Activated B cell treated with CpG ODN at 0.5 μM for 24 hours (primary cell): ENCODE data around the gene TRAF4. TPM values are rescaled to one million over a fixed set of nuclear protein-coding genes. Genes with fewer than 3 reads are reported as not detected.

Experiments
- ATAC-seq: fragments of 200-7000 bp; cut with Tn5 transposase; one replicate; pipeline ENCODE4 v1.10.0; 2021; ENCODE audit warnings: low read depth, mild to moderate bottlenecking, moderate library complexity
- CTCF ChIA-PET: fragments of 350-600 bp; sonication (Branson Sonifier 250); formaldehyde crosslinking; loops from one replicate; lab custom pipeline; 2021; ENCODE audit warnings: antibody characterized with exemption; lab: Charles Lee
- POLR2A ChIA-PET: fragments of 350-600 bp; sonication (Branson Sonifier 250); formaldehyde crosslinking; loops from one replicate; lab custom pipeline; 2021; ENCODE audit warnings: antibody characterized with exemption; lab: Charles Lee
- DNase-seq: peaks from one replicate; pipeline ENCODE4 v3.0.0; 2022
- H3K27ac Mint-ChIP-seq: one replicate; pipeline ENCODE4 v1.8.0; 2020; ENCODE audit warnings: mixed read lengths
- H3K27me3 Mint-ChIP-seq: one replicate; pipeline ENCODE4 v1.8.0; 2021; ENCODE audit warnings: mixed read lengths
- H3K36me3 Mint-ChIP-seq: one replicate; pipeline ENCODE4 v1.8.0; 2021; ENCODE audit warnings: low read depth, mixed read lengths
- H3K4me1 Mint-ChIP-seq: one replicate; pipeline ENCODE4 v1.8.0; 2021; ENCODE audit warnings: mixed read lengths
- H3K4me3 Mint-ChIP-seq: one replicate; pipeline ENCODE4 v1.8.0; 2020; ENCODE audit warnings: mild to moderate bottlenecking, mixed read lengths
- H3K9me3 Mint-ChIP-seq: one replicate; pipeline ENCODE4 v1.8.0; 2020; ENCODE audit warnings: mixed read lengths
- CTCF ChIP-seq: fragments of 200-600 bp; IDR thresholded peaks from one replicate; pipeline ENCODE4 v1.8.0; 2022; ENCODE audit warnings: antibody characterized with exemption, mild to moderate bottlenecking
- intact Hi-C: fragments of 100-400 bp; cut with micrococcal nuclease; formaldehyde crosslinking; loops from one replicate; pipeline ENCODE4 v1.15.1; 2024
- total RNA-seq: library from RNA; stranded (reverse); gene quantifications from 2 replicates; pipeline ENCODE4 v1.2.3, GENCODE V29; 2022

The TRAF4 gene
- total RNA-seq, 1 donor from 2014 or later = 903 TPM

- POLR2A ChIA-PET = interaction anchor here (0.6 to 23.0 kb wide), 10 partner anchors 10 to 213 kb away, joined by 3 to 2384 read pairs (median 4); partner anchors contain the start of genes FLOT2, NEK8, PHF12 and PIGS
- Mint-ChIP-seq H3K27me3 (no peaks in the 10 kb centered on the region), H3K9me3 (no peaks in the 10 kb centered on the region), H3K4me1 (peaks cover 91% of the 10 kb centered on the region), H3K4me3 (peak overlapping the region; percentile 80), H3K27ac (peak overlapping the region; percentile 99), H3K36me3 (peaks cover 34% of the 10 kb centered on the region)
- CTCF ChIA-PET = interaction anchor here (0.6 to 17.6 kb wide), 6 partner anchors 11 to 165 kb away, joined by 3 to 545 read pairs (median 4); partner anchors contain the start of genes ERAL1, NEK8 and TLCD1
- peak; percentile 43 for ATAC-seq
- intact Hi-C loops = loop anchor here (1.0 kb wide), 1 partner anchor 11 kb away; the partner anchor contains the start of gene NEK8
- DNase-seq = peak; percentile 75
- TF ChIP-seq CTCF = no peak
Observed at GRCh38 chr17:28738680-28739384, 5.0 kb upstream of the TRAF4 start.

GRCh38 chr17:28740406-28741357 is 3.1 kb upstream of the TRAF4 start:
- no peak for TF ChIP-seq CTCF
- no peak for ATAC-seq
- H3K9me3 Mint-ChIP-seq = no peaks in the 10 kb centered on the region
- ChIA-PET POLR2A (interaction anchor here (0.6 to 23.0 kb wide), 12 partner anchors 10 to 384 kb away, joined by 3 to 2384 read pairs (median 7); partner anchors contain the start of genes DHRS13, FLOT2, NEK8 and PHF12), CTCF (interaction anchor here (1.2 to 17.6 kb wide), 3 partner anchors 9 to 23 kb away, joined by 4 to 545 read pairs (median 7); partner anchors contain the start of genes NEK8 and TLCD1)
- intact Hi-C loops = loop anchor here (1.0 kb wide), 1 partner anchor 10 kb away; no protein-coding TSS in a partner anchor
- DNase-seq = no peak
- no peaks in the 10 kb centered on the region for H3K27me3 Mint-ChIP-seq
- peaks cover 73% of the 10 kb centered on the region for H3K4me1 Mint-ChIP-seq
- peak overlapping the region; percentile 99 for H3K27ac Mint-ChIP-seq
- peaks cover 39% of the 10 kb centered on the region for H3K36me3 Mint-ChIP-seq
- peak overlapping the region; percentile 86 for H3K4me3 Mint-ChIP-seq

GRCh38 chr17:28741358-28742349 is 2.2 kb upstream of the TRAF4 start:
- Mint-ChIP-seq H3K27me3 (no peaks in the 10 kb centered on the region), H3K27ac (peak overlapping the region; percentile 99), H3K9me3 (no peaks in the 10 kb centered on the region), H3K36me3 (peaks cover 47% of the 10 kb centered on the region), H3K4me3 (peak overlapping the region; percentile 86), H3K4me1 (peaks cover 71% of the 10 kb centered on the region)
- intact Hi-C loops = loop anchor here (1.0 kb wide), 1 partner anchor 9 kb away; no protein-coding TSS in a partner anchor
- ChIA-PET CTCF (interaction anchor here (1.4 to 17.6 kb wide), 2 partner anchors 8 to 14 kb away, joined by 7 to 545 read pairs; partner anchors contain the start of genes NEK8 and TLCD1), POLR2A (interaction anchor here (0.5 to 23.0 kb wide), 14 partner anchors 9 to 383 kb away, joined by 3 to 2384 read pairs (median 6); partner anchors contain the start of genes DHRS13, FLOT2, NEK8 and PHF12)
- no peak for TF ChIP-seq CTCF
- ATAC-seq = peak; percentile 15
- peak; percentile 62 for DNase-seq
